GM18858 (cell line): Measurements from ENCODE around the gene DEAF1.

Source experiments
- ATAC-seq: cut with Tn5 transposase; IDR thresholded peaks from one replicate; pipeline ENCODE4 v1.9.1; 2021; ENCODE audit not compliant: unreplicated experiment

Gene DEAF1

GRCh38 chr11:626475-627307 lies 68.3 kb downstream of the DEAF1 start, which contains the start of gene SCT:
SCT (minus strand) TSS chr11:627181; CDS start chr11:627143, 38 bp downstream.
- ATAC-seq: no peak

DNA sequence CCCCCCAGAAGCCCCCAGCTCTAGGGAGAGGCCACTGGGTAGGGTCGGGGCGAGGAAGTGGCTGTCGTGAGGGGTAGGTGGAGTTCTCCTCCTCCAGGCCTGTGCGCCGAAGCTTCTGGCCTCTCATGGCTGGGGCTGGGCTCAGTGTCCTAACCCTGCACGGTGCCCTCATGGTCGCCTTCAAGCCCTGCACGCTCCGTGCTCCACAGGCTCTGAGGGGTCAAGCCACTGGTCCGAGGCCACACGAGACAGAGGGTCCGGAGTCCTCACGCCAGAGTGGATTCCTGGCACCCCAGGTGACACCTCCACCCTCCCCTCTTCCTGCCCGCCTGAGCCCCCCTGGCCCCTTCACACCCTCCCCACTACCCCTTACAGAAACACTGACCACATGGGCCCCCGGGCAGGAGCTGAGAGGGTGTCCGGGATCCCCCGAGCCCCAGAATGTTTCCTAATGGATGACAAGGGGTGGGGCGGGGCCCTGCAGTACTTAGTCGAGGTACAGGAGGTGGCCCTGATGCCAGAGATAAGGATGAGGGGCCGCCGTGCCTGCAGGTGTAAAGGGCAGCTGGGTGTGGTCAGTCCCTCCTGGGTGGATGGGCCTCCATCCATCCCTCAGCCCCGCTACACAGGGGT lies 69.3 kb downstream of the DEAF1 start:
- no peak for ATAC-seq

- ATAC-seq: no peak
Observed at GRCh38 chr11:624705-625635, 70.1 kb downstream of the DEAF1 start, which contains the start of gene CDHR5. CDHR5 (minus strand) TSS chr11:624955; CDS start chr11:624902, 53 bp downstream.

GRCh38 chr11:623999-624704 lies 70.9 kb downstream of the DEAF1 start:
- ATAC-seq: no peak

DNA sequence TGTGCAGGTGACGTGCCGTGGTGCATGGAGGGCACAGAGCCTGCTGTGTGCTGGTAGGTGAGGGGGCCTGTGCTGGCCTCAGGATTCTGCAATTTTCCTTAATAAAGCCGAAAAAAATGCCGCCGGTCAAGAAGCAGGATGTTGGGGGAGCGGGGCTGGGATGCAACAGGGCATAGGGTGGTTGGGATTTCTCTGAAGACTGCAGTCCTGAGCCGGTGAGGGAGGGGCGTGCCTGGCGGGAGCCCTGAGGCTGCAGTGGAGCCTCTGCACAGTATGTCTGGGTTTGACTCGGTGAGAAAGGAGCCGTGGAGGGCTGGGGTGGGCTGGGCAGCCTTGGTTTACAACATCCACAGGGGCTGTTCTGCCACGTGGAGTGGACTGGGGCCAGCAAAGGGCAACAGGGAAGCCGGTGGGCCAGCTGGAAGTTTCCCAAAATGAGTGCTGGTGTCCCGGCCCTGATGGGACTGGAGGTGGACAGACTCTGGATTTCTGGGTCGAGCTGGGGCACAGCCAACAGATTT lies 71.6 kb downstream of the DEAF1 start:
- no peak for ATAC-seq

- no peak for ATAC-seq
Observed at GRCh38 chr11:621838-622237, 73.2 kb downstream of the DEAF1 start.

GRCh38 chr11:620935-621814 lies 73.8 kb downstream of the DEAF1 start:
- no peak for ATAC-seq

DNA sequence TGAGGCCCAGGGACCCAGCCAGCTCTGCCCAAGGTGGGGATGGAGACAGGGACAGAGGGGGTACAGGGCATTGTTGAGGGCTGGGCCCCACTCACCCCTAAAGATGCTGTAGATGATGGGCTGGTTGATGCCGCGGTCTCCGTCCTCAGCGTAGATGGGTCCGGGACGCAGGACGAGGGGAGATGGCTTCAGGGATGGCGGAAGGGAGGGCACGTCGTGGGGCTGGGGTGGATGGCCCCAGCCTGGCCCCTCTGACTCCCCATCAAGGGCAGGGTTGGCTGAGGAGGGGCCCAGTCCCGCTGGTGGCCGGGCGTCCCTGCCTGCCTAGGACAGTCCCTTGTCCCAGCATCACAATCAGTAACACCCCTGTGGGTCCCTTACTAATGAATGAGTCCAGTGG lies 74.8 kb downstream of the DEAF1 start:
- no peak for ATAC-seq

GRCh38 chr11:619628-620050 lies 75.4 kb downstream of the DEAF1 start:
- ATAC-seq: no peak

DNA sequence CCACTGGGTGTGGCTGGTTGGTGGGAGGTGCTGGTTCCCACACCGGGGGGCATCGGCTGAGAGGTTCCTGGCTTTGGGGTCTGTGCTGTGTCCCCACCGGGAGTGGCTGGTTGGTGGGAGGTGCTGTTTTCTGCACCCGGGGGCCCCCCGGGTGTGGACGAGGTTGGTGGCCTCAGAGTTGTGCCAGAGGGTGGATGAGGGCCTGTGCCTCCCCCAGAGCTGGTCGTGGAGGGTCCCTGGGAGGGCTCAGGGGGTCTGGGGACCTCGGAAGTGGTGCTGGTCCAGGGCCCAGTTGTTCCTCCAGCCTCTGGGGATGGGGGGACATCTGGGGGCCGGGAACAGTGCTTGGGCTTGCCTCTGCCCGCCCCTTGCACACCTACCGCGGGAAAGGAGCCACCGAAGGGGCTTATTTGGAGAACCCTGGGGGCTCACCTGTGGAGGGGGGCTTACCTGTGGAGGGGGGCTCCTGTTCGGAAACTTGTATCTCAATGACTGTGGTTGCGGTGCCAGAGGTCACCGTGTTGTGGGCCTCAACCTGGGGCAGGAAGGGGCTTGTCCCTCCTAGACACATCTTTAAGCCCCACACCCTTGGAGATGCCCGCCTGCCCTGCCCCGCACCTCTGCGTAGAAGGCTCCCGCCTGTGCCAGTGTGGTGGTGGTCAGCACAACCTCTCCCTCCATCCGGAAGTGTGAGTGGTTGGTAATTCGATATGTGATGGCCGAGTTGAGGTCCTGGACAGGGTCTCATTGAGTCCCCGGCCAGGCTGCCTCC lies 76.0 kb downstream of the DEAF1 start:
- ATAC-seq: no peak

DNA sequence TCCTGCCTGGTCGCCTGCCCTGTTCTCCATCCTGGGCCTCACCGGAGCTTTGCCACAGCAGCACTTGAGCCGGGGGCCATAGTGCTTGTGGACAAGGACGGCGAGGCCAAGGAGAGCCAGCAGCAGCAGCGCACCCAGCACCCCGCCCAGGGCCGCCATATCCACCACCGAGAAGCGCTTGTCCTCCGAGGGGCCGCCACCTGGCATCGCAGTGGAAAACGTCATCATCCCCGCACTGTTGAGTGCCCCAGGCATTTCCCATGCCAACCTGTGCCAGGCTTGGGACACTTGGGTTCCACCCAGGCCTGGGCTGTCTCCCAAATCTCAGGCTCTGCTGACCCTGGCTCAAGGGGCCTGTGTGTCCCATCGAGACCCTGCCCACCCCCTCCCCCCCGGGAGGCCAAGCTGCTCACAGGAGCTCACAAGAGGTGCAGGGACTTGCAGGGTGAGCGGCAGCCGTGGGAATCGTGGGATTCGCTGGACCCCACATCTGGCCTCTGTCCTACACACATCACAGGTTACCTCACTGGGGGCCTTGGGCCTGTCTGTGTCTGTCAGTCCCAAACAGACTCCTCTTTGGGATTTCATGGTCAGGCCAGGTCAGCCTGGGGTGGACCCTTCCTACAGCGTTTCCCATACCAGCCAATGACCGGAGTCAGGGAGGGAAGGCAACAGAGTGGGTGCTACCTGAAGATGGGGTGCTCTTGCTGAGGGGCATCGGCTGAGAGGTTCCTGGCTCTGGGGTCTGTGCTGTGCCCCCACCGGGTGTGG lies 76.9 kb downstream of the DEAF1 start:
- no peak for ATAC-seq

DNA sequence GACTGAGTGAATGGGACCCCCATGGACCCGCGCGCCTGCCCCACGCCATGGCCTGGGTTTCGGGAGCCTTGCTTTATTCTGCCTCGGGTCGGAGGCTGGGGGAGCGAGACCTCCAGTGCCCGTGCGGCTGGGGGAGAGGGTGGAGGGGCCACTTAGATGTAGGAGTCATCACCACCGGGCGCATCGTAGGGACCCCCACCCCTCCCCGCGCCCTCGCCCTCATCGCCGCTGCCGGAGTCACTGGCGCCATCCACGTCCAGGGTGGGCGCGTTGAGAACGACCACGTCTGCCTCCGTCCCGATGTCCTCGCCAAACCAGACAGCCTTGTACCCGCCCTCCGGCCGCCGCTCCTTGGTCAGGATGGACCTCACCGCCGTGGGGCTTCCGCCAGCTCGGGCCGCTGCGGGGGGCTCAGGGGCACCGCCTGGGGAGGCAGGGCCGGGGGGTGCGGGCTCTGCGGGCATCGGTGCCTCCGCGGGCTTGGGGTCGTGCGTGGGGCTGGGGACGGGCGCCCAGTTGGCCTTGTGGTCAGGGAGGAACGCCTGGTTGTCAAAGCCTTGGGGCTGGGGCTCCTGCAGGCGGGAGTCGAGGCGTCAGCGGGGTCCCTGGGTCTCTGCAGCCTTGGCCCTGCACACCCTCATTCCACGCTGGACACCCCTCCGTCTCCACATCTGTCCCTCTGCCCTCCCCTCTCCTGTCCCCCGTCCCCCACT lies 77.7 kb downstream of the DEAF1 start:
- no peak for ATAC-seq

DNA sequence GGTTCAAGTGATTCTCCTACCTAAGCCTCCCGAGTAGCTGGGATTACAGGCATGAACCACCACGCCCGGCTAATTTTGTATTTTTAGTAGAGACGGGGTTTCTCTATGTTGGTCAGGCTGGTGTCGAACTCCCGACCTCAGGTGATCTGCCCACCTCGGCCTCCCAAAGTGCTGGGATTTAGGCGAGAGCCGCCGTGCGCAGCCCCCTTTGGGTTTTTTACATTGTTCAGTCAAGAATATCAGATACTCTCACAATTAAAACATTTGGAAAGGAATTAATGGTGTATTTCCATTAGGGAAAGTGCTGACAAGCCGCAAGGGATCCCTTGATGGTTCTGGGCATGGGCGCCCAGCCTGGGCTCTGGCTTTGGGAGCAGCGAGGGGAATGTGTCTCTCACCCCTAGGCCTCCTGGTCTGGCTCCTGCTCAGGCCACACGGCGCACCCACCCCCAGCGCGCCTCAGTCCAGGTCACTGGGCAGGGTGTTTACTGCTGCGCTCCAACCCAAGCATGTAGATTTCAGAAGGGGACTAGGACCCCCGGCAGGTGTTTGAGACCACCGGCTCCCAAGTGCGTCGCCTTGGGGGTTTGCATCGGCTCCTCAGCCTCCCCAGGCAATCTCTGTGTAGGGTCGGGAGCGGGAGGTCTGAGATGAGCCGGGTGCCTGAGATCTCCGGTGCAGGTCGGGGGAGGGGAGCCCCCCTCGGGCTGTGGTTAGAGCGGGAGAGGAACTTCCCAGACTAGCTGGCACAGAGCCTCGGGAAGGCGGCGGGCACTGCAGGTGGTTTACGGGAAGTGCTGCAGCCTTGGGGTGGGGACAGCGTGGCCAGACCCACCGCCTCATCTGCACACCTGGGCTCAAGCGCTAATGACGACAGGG lies 78.5 kb downstream of the DEAF1 start:
- no peak for ATAC-seq

- peak; percentile 50 for ATAC-seq
Observed at GRCh38 chr11:615504-616319, 79.3 kb downstream of the DEAF1 start, which contains the start of gene IRF7. IRF7 (minus strand) TSS chr11:615950; CDS start chr11:615364, 586 bp downstream.
